H1 (cell line): ENCODE results near the gene PCDHB12. TPM values are rescaled to one million over a fixed set of nuclear protein-coding genes. Genes with fewer than 3 reads are reported as not detected.
A peak's percentile ranks its signal among the peaks of the same experiment; 100 is the strongest.

ENCODE experiments used
- CTCF ChIA-PET: fragments of 300-600 bp; sonication (Branson Sonifier 250); formaldehyde crosslinking; loops from one replicate; lab custom pipeline; 2021; ENCODE audit not compliant: partially characterized antibody; lab: Charles Lee
- POLR2A ChIA-PET: fragments of 300-600 bp; sonication (Branson Sonifier 250); formaldehyde crosslinking; loops from one replicate; lab custom pipeline; 2021; ENCODE audit warnings: inconsistent platforms; ENCODE audit not compliant: partially characterized antibody; lab: Charles Lee
- DNase-seq, 2 experiments: peaks; one replicate each; pipeline versions ENCODE4 v3.0.0 to v3.0.0-alpha.2; 2010 to 2022; ENCODE audit warnings: low spot score in 2 of 2, low read depth in 1 of 2, mixed read lengths in 1 of 2
- FAIRE-seq: peaks from 2 replicates; lab custom pipeline; 2011; peaks lifted over from hg19 to GRCh38; lab: Jason Lieb, UNC
- H2AFZ ChIP-seq: 2 replicates; pipeline ENCODE4 v1.8.1; 2012; ENCODE audit warnings: low read length, inconsistent platforms
- H2AK5ac ChIP-seq: 2 replicates; pipeline ENCODE4 v1.6.1; 2013; ENCODE audit warnings: low read depth, low read length
- H2BK120ac ChIP-seq: replicated peaks from 2 replicates; pipeline ENCODE3; 2013; ENCODE audit warnings: low read depth, low read length, inconsistent platforms
- H2BK12ac ChIP-seq: 2 replicates; pipeline ENCODE4 v1.6.1; 2013; ENCODE audit warnings: low read depth, low read length
- H2BK15ac ChIP-seq: 2 replicates; pipeline ENCODE4 v1.6.1; 2013; ENCODE audit warnings: low read length
- H2BK20ac ChIP-seq: 2 replicates; pipeline ENCODE4 v1.6.1; 2013; ENCODE audit warnings: low read length
- H2BK5ac ChIP-seq: 2 replicates; pipeline ENCODE4 v1.6.1; 2013; ENCODE audit warnings: low read depth, low read length
- H3K14ac ChIP-seq: 2 replicates; pipeline ENCODE4 v1.6.1; 2013; ENCODE audit warnings: inconsistent platforms; ENCODE audit not compliant: insufficient read length
- H3K18ac ChIP-seq: 2 replicates; pipeline ENCODE4 v1.6.1; 2013; ENCODE audit warnings: low read length; ENCODE audit errors: extremely low read depth
- H3K23ac ChIP-seq: 2 replicates; pipeline ENCODE4 v1.6.1; 2013; ENCODE audit warnings: inconsistent platforms; ENCODE audit not compliant: insufficient read length
- H3K23me2 ChIP-seq: 2 replicates; pipeline ENCODE4 v1.6.1; 2013; ENCODE audit warnings: low read depth, low read length
- H3K27ac ChIP-seq: 2 replicates; pipeline ENCODE4 v1.6.1; 2011; ENCODE audit warnings: low read depth, low read length, inconsistent platforms
- H3K27me3 ChIP-seq, 4 experiments: replicated peaks in 1 of 4; 1 replicate in 1 of 4; 2 replicates in 3 of 4; pipeline versions ENCODE4 v1.6.1 to v1.8.1; 2011 to 2013; ENCODE audit warnings: low read length in 3 of 4, mild to moderate bottlenecking in 3 of 4, inconsistent platforms in 2 of 4, mixed read lengths in 2 of 4, moderate library complexity in 1 of 4; ENCODE audit not compliant: control insufficient read depth in 3 of 4, insufficient read depth in 3 of 4; ENCODE audit errors: extremely low read depth in 1 of 4
- H3K36me3 ChIP-seq, 4 experiments: 2 replicates each; pipeline versions ENCODE4 v1.6.1 to v1.8.1; 2011 to 2013; ENCODE audit warnings: mild to moderate bottlenecking in 4 of 4, low read length in 3 of 4, moderate library complexity in 2 of 4, control low read depth in 1 of 4, inconsistent platforms in 1 of 4; ENCODE audit not compliant: insufficient read depth in 4 of 4, control insufficient read depth in 2 of 4
- H3K4ac ChIP-seq: replicated peaks from 2 replicates; pipeline ENCODE3; 2013; ENCODE audit warnings: low read length, low read depth, mixed read lengths, inconsistent platforms; ENCODE audit not compliant: insufficient read length
- H3K4me1 ChIP-seq, 4 experiments: replicated peaks in 1 of 4; 1 replicate in 1 of 4; 2 replicates in 3 of 4; pipeline versions ENCODE4 v1.6.1 to v1.8.1; 2011 to 2013; ENCODE audit warnings: low read length in 3 of 4, inconsistent platforms in 2 of 4, mixed read lengths in 1 of 4; ENCODE audit not compliant: insufficient read depth in 4 of 4, control insufficient read depth in 3 of 4
- H3K4me2 ChIP-seq, 2 experiments: 2 replicates each; pipeline versions ENCODE4 v1.6.1 to v1.8.1; 2011 to 2013; ENCODE audit warnings: low read depth in 2 of 2, low read length in 2 of 2, control low read depth in 1 of 2, inconsistent platforms in 1 of 2, mild to moderate bottlenecking in 1 of 2; ENCODE audit not compliant: insufficient read depth in 1 of 2
- H3K4me3 ChIP-seq, 4 experiments: fragments of 200-600, 300-600 bp in 1 of 4; sonication (generic), shearing (Covaris generic), sonication (Bioruptor Twin) in 1 of 4; 2 replicates each; pipeline versions ENCODE4 v1.5.1 to v1.8.1; 2011 to 2016; ENCODE audit warnings: low read length in 4 of 4, low read depth in 3 of 4, control low read depth in 2 of 4, inconsistent platforms in 2 of 4, mild to moderate bottlenecking in 2 of 4, mixed read lengths in 1 of 4, moderate library complexity in 1 of 4; ENCODE audit not compliant: insufficient read depth in 2 of 4; ENCODE audit errors: extremely low read depth in 1 of 4
- H3K56ac ChIP-seq: replicated peaks from 2 replicates; pipeline ENCODE3; 2013; ENCODE audit warnings: low read depth, mild to moderate bottlenecking, mixed read lengths, low read length, inconsistent platforms; ENCODE audit not compliant: insufficient read length
- H3K79me1 ChIP-seq: 2 replicates; pipeline ENCODE4 v1.6.1; 2013; ENCODE audit warnings: low read depth, low read length, control low read depth
- H3K79me2 ChIP-seq, 2 experiments: 2 replicates each; pipeline versions ENCODE4 v1.6.1 to v1.8.1; 2012 to 2013; ENCODE audit warnings: low read length in 2 of 2, mild to moderate bottlenecking in 2 of 2, inconsistent platforms in 1 of 2; ENCODE audit not compliant: insufficient read depth in 2 of 2, control insufficient read depth in 1 of 2
- H3K9ac ChIP-seq, 4 experiments: replicated peaks in 1 of 4; 1 replicate in 1 of 4; 2 replicates in 3 of 4; pipeline versions ENCODE4 v1.6.1 to v1.8.1; 2011 to 2013; ENCODE audit warnings: low read depth in 3 of 4, low read length in 3 of 4, control low read depth in 2 of 4, mild to moderate bottlenecking in 2 of 4, moderate library complexity in 2 of 4, inconsistent platforms in 1 of 4; ENCODE audit errors: extremely low read depth in 1 of 4
- H3K9me3 ChIP-seq, 2 experiments: 2 replicates each; pipeline versions ENCODE4 v1.6.1 to v1.8.1; 2012 to 2013; ENCODE audit warnings: mild to moderate bottlenecking in 2 of 2, moderate library complexity in 2 of 2, control low read depth in 1 of 2, inconsistent platforms in 1 of 2, low read depth in 1 of 2, low read length in 1 of 2, mixed read lengths in 1 of 2; ENCODE audit not compliant: insufficient read depth in 2 of 2
- H4K20me1 ChIP-seq, 2 experiments: replicated peaks in 1 of 2; 2 replicates each; pipeline versions ENCODE3 to v1.8.1; 2011 to 2013; ENCODE audit warnings: inconsistent platforms in 2 of 2, low read length in 2 of 2, mild to moderate bottlenecking in 1 of 2; ENCODE audit not compliant: insufficient read depth in 2 of 2, control insufficient read depth in 1 of 2
- H4K5ac ChIP-seq: 2 replicates; pipeline ENCODE4 v1.6.1; 2013; ENCODE audit warnings: low read length, low read depth, mixed read lengths, inconsistent platforms; ENCODE audit not compliant: insufficient read length
- H4K8ac ChIP-seq: 2 replicates; pipeline ENCODE4 v1.8.0; 2013; ENCODE audit warnings: mild to moderate bottlenecking, moderate library complexity, low read length, inconsistent platforms; ENCODE audit not compliant: insufficient read depth; ENCODE audit errors: extremely low read depth
- H4K91ac ChIP-seq: replicated peaks from 2 replicates; pipeline ENCODE3; 2013; ENCODE audit warnings: low read length, mixed read lengths, inconsistent platforms; ENCODE audit not compliant: insufficient read length
- RFX5 ChIP-seq: IDR thresholded peaks from 2 replicates; pipeline ENCODE4 v1.6.1; 2011; ENCODE audit warnings: low read depth, low read length, improper control_type of control experiment, borderline replicate concordance
- ZNF274 ChIP-seq: IDR thresholded peaks from 2 replicates; pipeline ENCODE4 v1.7.0; 2012; ENCODE audit warnings: low read length, borderline replicate concordance; ENCODE audit errors: extremely low read depth
- WGBS, 2 experiments: shearing (Covaris generic) in 1 of 2; methylation state at CpG; one replicate each; pipeline versions ENCODE4 v1.1.6 to v1.1.7; 2013 to 2015; ENCODE audit warnings: low lambda C conversion rate in 2 of 2, mixed read lengths in 2 of 2, inconsistent platforms in 1 of 2, low coverage in 1 of 2, missing lambda C conversion rate in 1 of 2; ENCODE audit not compliant: insufficient replicate concordance in 2 of 2, insufficient coverage in 1 of 2, insufficient read length in 1 of 2; ENCODE audit errors: extremely low coverage in 1 of 2, missing lambda C conversion rate in 1 of 2; 5-methylcytosine and 5-hydroxymethylcytosine counted together
- polyA plus RNA-seq, 7 experiments: library from polyadenylated mRNA; depleted of rRNA in 3 of 7; stranded (reverse) in 5 of 7; unstranded in 2 of 7; fragments of >200 nt in 5 of 7; fragments of 200-250 nt in 2 of 7; gene quantifications; 1 replicate in 5 of 7; 2 replicates in 1 of 7; 4 replicates in 1 of 7; pipeline versions ENCODE4 v1.2.1 to v1.2.3, GENCODE V29; 2011 to 2013; ENCODE audit warnings: missing spikeins in 2 of 7, mixed read lengths in 2 of 7
- total RNA-seq: library from RNA; stranded (reverse); fragmentation: NEBNext Ultra II Directional; extraction: Animal tissue kit (Norgen Biotek cat#: 25700); gene quantifications from 2 replicates; pipeline ENCODE4 v1.2.1, GENCODE V29; 2021

PCDHB12 gene
- total and polyA plus RNA-seq, 2 of the 8 experiments (the other 6 are each of a cell fraction or from before 2014, with no cell fraction given): 1.1 to 2.0 TPM

DNA sequence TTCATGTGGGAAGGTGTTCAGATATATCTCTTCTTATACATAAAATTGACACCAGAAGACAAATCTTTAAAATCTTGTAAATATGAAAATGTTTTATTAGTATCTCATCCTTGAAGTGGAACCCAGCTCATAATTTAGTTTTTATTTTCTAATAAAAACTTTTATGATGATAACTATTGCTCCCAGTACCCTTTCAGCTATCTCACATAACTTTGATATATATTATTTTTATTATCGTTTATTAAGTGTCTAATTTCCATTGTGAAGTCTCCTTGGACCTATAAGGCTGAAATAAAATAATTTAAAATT is 52.7 kb downstream of the PCDHB12 start:
- CTCF ChIA-PET: interaction anchor here (0.7 to 2.5 kb wide), 5 partner anchors 15 to 262 kb away, joined by 3 to 8 read pairs (median 3); partner anchors contain the start of genes PCDHB15 and PCDHGA10
- TF ChIP-seq ZNF274 (peak; percentile 80; the same call in 1 of the 2 replicates), RFX5 (no peak)
- Histone ChIP-seq H4K8ac (no peak overlapping the region), H2BK120ac (no peak overlapping the region), H3K79me2 (no peaks in the 10 kb centered on the region), H3K56ac (no peak overlapping the region), H3K14ac (no peak overlapping the region), H3K4me1 (no peaks in the 10 kb centered on the region), H4K20me1 (no peaks in the 10 kb centered on the region), H3K23me2 (no peaks in the 10 kb centered on the region), H3K79me1 (no peaks in the 10 kb centered on the region), H3K36me3 (no peaks in the 10 kb centered on the region; a peak in 2 of 8 replicates), H2BK12ac (no peak overlapping the region), H3K18ac (no peak overlapping the region), H3K9me3 (peaks cover 64 to 76% of the 10 kb centered on the region in 2 experiments), H3K4ac (no peak overlapping the region), H3K23ac (no peak overlapping the region), H4K5ac (no peak overlapping the region), H3K4me3 (no peak overlapping the region), H3K27ac (no peak overlapping the region), H2AK5ac (no peak overlapping the region), H4K91ac (no peak overlapping the region), H2BK15ac (no peak overlapping the region), H2BK5ac (no peak overlapping the region), H3K9ac (no peak overlapping the region), H3K27me3 (no peaks in the 10 kb centered on the region), H3K4me2 (no peak overlapping the region), H2AFZ (no peak overlapping the region), H2BK20ac (no peak overlapping the region)
- WGBS, 2 experiments: 97% methylated on average over 1 of the region's 1 CpG; no CpG with 5 or more reads in 1 of the 2 experiments
- FAIRE-seq: no peak
- POLR2A ChIA-PET: no interaction called here
- DNase-seq: no peak

Other genes starting within 250 kb of the PCDHB12 start
Only the 30 nearest of the 37 such genes appear.
- gene PCDHB1, start 157.3 kb upstream of the PCDHB12 start, total RNA-seq: 0.04 and 0.08 TPM in 2 replicates
- gene PCDHB1, start 157.3 kb upstream of the PCDHB12 start, polyA plus RNA-seq (2011; rRNA removed): 0.03 and 0.05 TPM in 2 replicates
- 25.6 and 28.8 TPM in 2 replicates for gene PCDHB2, start 114.1 kb upstream of the PCDHB12 start, total RNA-seq
- gene PCDHB2, start 114.1 kb upstream of the PCDHB12 start, polyA plus RNA-seq (2011; rRNA removed): 29.2 and 38.0 TPM in 2 replicates
- gene PCDHB3, start 108.2 kb upstream of the PCDHB12 start, total RNA-seq: 3.4 and 4.0 TPM in 2 replicates
- gene PCDHB3, start 108.2 kb upstream of the PCDHB12 start, polyA plus RNA-seq (2011; rRNA removed): 1.6 and 1.8 TPM in 2 replicates
- 1.4 and 1.5 TPM in 2 replicates for gene PCDHB4, start 86.9 kb upstream of the PCDHB12 start, total RNA-seq
- 1.3 and 2.0 TPM in 2 replicates for gene PCDHB4, start 86.9 kb upstream of the PCDHB12 start, polyA plus RNA-seq (2011; rRNA removed)
- gene PCDHB5, start 73.5 kb upstream of the PCDHB12 start, total RNA-seq: 2.4 and 2.8 TPM in 2 replicates
- 8.2 and 12.5 TPM in 2 replicates for gene PCDHB5, start 73.5 kb upstream of the PCDHB12 start, polyA plus RNA-seq (2011; rRNA removed)
- gene PCDHB6, start 58.7 kb upstream of the PCDHB12 start, total RNA-seq: 0.17 and 0.28 TPM in 2 replicates
- gene PCDHB6, start 58.7 kb upstream of the PCDHB12 start, polyA plus RNA-seq (2011; rRNA removed): 0.29 and 0.39 TPM in 2 replicates
- gene PCDHB7, start 36.1 kb upstream of the PCDHB12 start, total RNA-seq: 0.19 and 0.25 TPM in 2 replicates
- 0.17 and 0.24 TPM in 2 replicates for gene PCDHB7, start 36.1 kb upstream of the PCDHB12 start, polyA plus RNA-seq (2011; rRNA removed)
- gene PCDHB8, start 30.9 kb upstream of the PCDHB12 start, total RNA-seq: 0.92 and 1.1 TPM in 2 replicates
- 0.24 and 0.30 TPM in 2 replicates for gene PCDHB8, start 30.9 kb upstream of the PCDHB12 start, polyA plus RNA-seq (2011; rRNA removed)
- 5.2 and 5.9 TPM in 2 replicates for gene PCDHB16, start 26.3 kb upstream of the PCDHB12 start, total RNA-seq
- 1.7 and 2.2 TPM in 2 replicates for gene PCDHB16, start 26.3 kb upstream of the PCDHB12 start, polyA plus RNA-seq (2011; rRNA removed)
- 1.6 and 3.8 TPM in 2 replicates for gene PCDHB9, start 21.6 kb upstream of the PCDHB12 start, total RNA-seq
- 0.68 and 0.88 TPM in 2 replicates for gene PCDHB9, start 21.6 kb upstream of the PCDHB12 start, polyA plus RNA-seq (2011; rRNA removed)
- gene PCDHB10, start 16.4 kb upstream of the PCDHB12 start, total RNA-seq: 1.8 and 1.9 TPM in 2 replicates
- gene PCDHB10, start 16.4 kb upstream of the PCDHB12 start, polyA plus RNA-seq (2011; rRNA removed): 1.3 and 1.5 TPM in 2 replicates
- 0.86 and 1.4 TPM in 2 replicates for gene PCDHB11, start 9.1 kb upstream of the PCDHB12 start, total RNA-seq
- 0.50 and 0.63 TPM in 2 replicates for gene PCDHB11, start 9.1 kb upstream of the PCDHB12 start, polyA plus RNA-seq (2011; rRNA removed)
- 1.1 and 1.4 TPM in 2 replicates for gene PCDHB13, start 5.2 kb downstream of the PCDHB12 start, total RNA-seq
- gene PCDHB13, start 5.2 kb downstream of the PCDHB12 start, polyA plus RNA-seq (2011; rRNA removed): 1.1 and 1.5 TPM in 2 replicates
- gene PCDHB14, start 14.6 kb downstream of the PCDHB12 start, total RNA-seq: 2.7 and 2.9 TPM in 2 replicates
- 2.5 and 2.7 TPM in 2 replicates for gene PCDHB14, start 14.6 kb downstream of the PCDHB12 start, polyA plus RNA-seq (2011; rRNA removed)
- 3.9 and 4.0 TPM in 2 replicates for gene PCDHB15, start 36.7 kb downstream of the PCDHB12 start, total RNA-seq
- gene PCDHB15, start 36.7 kb downstream of the PCDHB12 start, polyA plus RNA-seq (2011; rRNA removed): 2.8 and 4.9 TPM in 2 replicates
- gene SLC25A2, start 95.3 kb downstream of the PCDHB12 start, total RNA-seq: not detected in 2 replicates
- gene SLC25A2, start 95.3 kb downstream of the PCDHB12 start, polyA plus RNA-seq (2011; rRNA removed): 0.05 TPM in 1 of 2 replicates, not detected in the other
- gene TAF7, start 112.1 kb downstream of the PCDHB12 start, total RNA-seq: 99.4 and 101 TPM in 2 replicates
- 23.6 and 29.8 TPM in 2 replicates for gene TAF7, start 112.1 kb downstream of the PCDHB12 start, polyA plus RNA-seq (2011; rRNA removed)
- gene PCDHGA1, start 121.8 kb downstream of the PCDHB12 start, total RNA-seq: 0.84 and 0.89 TPM in 2 replicates
- 0.57 and 1.1 TPM in 2 replicates for gene PCDHGA1, start 121.8 kb downstream of the PCDHB12 start, polyA plus RNA-seq (2011; rRNA removed)
- gene PCDHGA2, start 130.0 kb downstream of the PCDHB12 start, total RNA-seq: 0.31 and 0.32 TPM in 2 replicates
- 0.39 and 0.61 TPM in 2 replicates for gene PCDHGA2, start 130.0 kb downstream of the PCDHB12 start, polyA plus RNA-seq (2011; rRNA removed)
- 0.25 and 0.39 TPM in 2 replicates for gene PCDHGA3, start 135.1 kb downstream of the PCDHB12 start, total RNA-seq
- gene PCDHGA3, start 135.1 kb downstream of the PCDHB12 start, polyA plus RNA-seq (2011; rRNA removed): 0.15 and 0.30 TPM in 2 replicates
- gene PCDHGB1, start 141.4 kb downstream of the PCDHB12 start, total RNA-seq: 2.8 and 3.9 TPM in 2 replicates
- gene PCDHGB1, start 141.4 kb downstream of the PCDHB12 start, polyA plus RNA-seq (2011; rRNA removed): 1.3 and 2.0 TPM in 2 replicates
- 1.9 and 2.5 TPM in 2 replicates for gene PCDHGA4, start 146.3 kb downstream of the PCDHB12 start, total RNA-seq
- 1.4 and 1.7 TPM in 2 replicates for gene PCDHGA4, start 146.3 kb downstream of the PCDHB12 start, polyA plus RNA-seq (2011; rRNA removed)
- 2.8 and 2.9 TPM in 2 replicates for gene PCDHGB2, start 151.3 kb downstream of the PCDHB12 start, total RNA-seq
- 1.9 TPM in 2 replicates for gene PCDHGB2, start 151.3 kb downstream of the PCDHB12 start, polyA plus RNA-seq (2011; rRNA removed)
- 1.0 and 1.3 TPM in 2 replicates for gene PCDHGA5, start 155.4 kb downstream of the PCDHB12 start, total RNA-seq
- gene PCDHGA5, start 155.4 kb downstream of the PCDHB12 start, polyA plus RNA-seq (2011; rRNA removed): 1.1 TPM in 2 replicates
- 1.3 and 1.6 TPM in 2 replicates for gene PCDHGB3, start 161.5 kb downstream of the PCDHB12 start, total RNA-seq
- 1.9 and 2.0 TPM in 2 replicates for gene PCDHGB3, start 161.5 kb downstream of the PCDHB12 start, polyA plus RNA-seq (2011; rRNA removed)
- 1.3 and 1.4 TPM in 2 replicates for gene PCDHGA6, start 165.2 kb downstream of the PCDHB12 start, total RNA-seq
- gene PCDHGA6, start 165.2 kb downstream of the PCDHB12 start, polyA plus RNA-seq (2011; rRNA removed): 2.0 TPM in 2 replicates
- gene PCDHGA7, start 174.0 kb downstream of the PCDHB12 start, total RNA-seq: 0.73 and 1.1 TPM in 2 replicates
- 0.39 and 0.55 TPM in 2 replicates for gene PCDHGA7, start 174.0 kb downstream of the PCDHB12 start, polyA plus RNA-seq (2011; rRNA removed)
- gene PCDHGB4, start 179.0 kb downstream of the PCDHB12 start, total RNA-seq: 7.8 and 9.1 TPM in 2 replicates
- gene PCDHGB4, start 179.0 kb downstream of the PCDHB12 start, polyA plus RNA-seq (2011; rRNA removed): 8.0 and 9.7 TPM in 2 replicates
- 1.4 and 1.7 TPM in 2 replicates for gene PCDHGA8, start 183.9 kb downstream of the PCDHB12 start, total RNA-seq
- 0.79 and 1.2 TPM in 2 replicates for gene PCDHGA8, start 183.9 kb downstream of the PCDHB12 start, polyA plus RNA-seq (2011; rRNA removed)
- gene PCDHGB5, start 189.2 kb downstream of the PCDHB12 start, total RNA-seq: 1.9 and 2.6 TPM in 2 replicates
- 1.1 and 1.7 TPM in 2 replicates for gene PCDHGB5, start 189.2 kb downstream of the PCDHB12 start, polyA plus RNA-seq (2011; rRNA removed)